Testis (tissue), 3 donors: ENCODE measurements around the gene ME3. TPM values are rescaled to one million over a fixed set of nuclear protein-coding genes. Genes with fewer than 3 reads are reported as not detected.
A peak's percentile ranks its signal among the peaks of the same experiment; 100 is the strongest.

Source experiments
- DNase-seq: peaks from one replicate; pipeline ENCODE4 v3.0.0-alpha.2; 2019
- H3K27ac ChIP-seq, 2 donors: fragments of 200-600 bp; sonication (generic); one replicate each; pipeline ENCODE4 v1.5.1; 2019
- H3K27me3 ChIP-seq: fragments of 200-600 bp; sonication (generic); one replicate; pipeline ENCODE4 v1.5.1; 2019
- H3K36me3 ChIP-seq: fragments of 200-600 bp; sonication (generic); one replicate; pipeline ENCODE4 v1.5.1; 2017; ENCODE audit warnings: low read depth; ENCODE audit errors: missing control alignments
- H3K4me1 ChIP-seq: fragments of 200-600 bp; sonication (generic); one replicate; pipeline ENCODE4 v1.5.1; 2019
- H3K4me3 ChIP-seq, 2 donors: fragments of 200-600 bp; sonication (generic); one replicate each; pipeline ENCODE4 v1.5.1; 2017 to 2019
- H3K9me3 ChIP-seq: fragments of 200-600 bp; sonication (generic); one replicate; pipeline ENCODE4 v1.5.1; 2017
- CTCF ChIP-seq, 3 experiments: fragments of 450-650 bp in 2 of 3; fragments of 200-600 bp in 1 of 3; sonication (generic) in 1 of 3; IDR thresholded peaks; one replicate each; pipeline ENCODE4 v1.5.1; 2016 to 2019; ENCODE audit warnings: antibody characterized with exemption in 3 of 3, mild to moderate bottlenecking in 2 of 3, moderate library complexity in 1 of 3
- POLR2A ChIP-seq: fragments of 450-650 bp; IDR thresholded peaks from one replicate; pipeline ENCODE4 v1.6.1; 2017; ENCODE audit warnings: antibody characterized with exemption, mild to moderate bottlenecking, moderate library complexity
- WGBS, 2 donors: methylation state at CpG; one replicate each; pipeline ENCODE4 v1.1.5; 2018; 5-methylcytosine and 5-hydroxymethylcytosine counted together
- intact Hi-C: fragments of 100-400 bp; cut with DNase I; formaldehyde crosslinking; loops from one replicate; pipeline ENCODE4 v1.15.1; 2023; ENCODE audit warnings: low total_unique reads
- polyA plus RNA-seq: library from polyadenylated mRNA; stranded (reverse); fragments of 350-450 nt; fragmentation: Illumina TruSeq; extraction: RNeasy Lipid Tissue Mini Kit (QIAGEN cat#74804); gene quantifications from one replicate; pipeline ENCODE4 v1.2.3, GENCODE V29; 2014; ENCODE audit warnings: low read depth, low replicate concordance; ENCODE audit not compliant: insufficient read depth
- total RNA-seq, 2 donors: library from RNA; depleted of rRNA; stranded (reverse); fragments of >200 nt; gene quantifications; one replicate each; pipeline ENCODE4 v1.2.3, GENCODE V29; 2016

ME3 gene
- total and polyA plus RNA-seq, 3 donors from 2014 or later: 26.7 to 170 (median 115) TPM

- Histone ChIP-seq H3K27me3 (no peaks in the 10 kb centered on the region), H3K4me3 (no peak overlapping the region), H3K4me1 (peaks cover 48% of the 10 kb centered on the region), H3K36me3 (no peaks in the 10 kb centered on the region), H3K27ac (peak overlapping the region in 1 of 2 donors; percentile 12), H3K9me3 (no peaks in the 10 kb centered on the region)
- TF ChIP-seq POLR2A: no peak
- TF ChIP-seq CTCF (IDR thresholded peaks at IDR 0.05): no peak
- peak; percentile 68 for DNase-seq
- 76% methylated on average over 5 of the region's 5 CpGs for WGBS, 2 donors
- intact Hi-C loops: no loop called here
Measured at GRCh38 chr11:86592659-86593451, 79.6 kb downstream of the ME3 start.

DNA sequence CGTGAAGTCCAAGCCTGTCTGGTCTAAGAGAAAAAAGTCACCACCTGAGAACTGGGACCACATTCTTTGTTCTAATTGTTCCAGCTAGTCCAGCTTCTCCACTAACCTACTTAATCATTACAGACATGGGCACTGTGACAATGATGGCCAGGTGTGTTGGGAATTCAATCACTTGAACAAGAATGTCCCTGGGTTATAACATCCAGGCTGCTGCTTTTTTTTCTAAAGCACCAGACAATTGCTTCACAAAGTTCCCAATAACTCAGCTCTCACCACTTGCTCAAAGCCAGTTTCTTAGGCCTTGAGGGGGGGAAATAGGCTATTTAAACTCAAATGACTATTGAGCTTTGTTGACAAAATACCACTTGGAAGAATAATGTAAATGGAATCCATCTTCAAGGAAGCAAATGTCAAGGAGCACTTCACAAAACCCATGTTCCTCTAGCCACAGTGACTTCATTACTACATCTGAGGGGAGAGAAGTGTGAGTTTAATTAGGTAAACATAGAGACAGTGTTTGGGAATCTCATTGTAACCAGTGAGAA is 80.3 kb downstream of the ME3 start:
- peak overlapping the region in 1 of 2 donors; percentile 12 for H3K27ac ChIP-seq
- H3K4me3 ChIP-seq: no peak overlapping the region
- H3K36me3 ChIP-seq: no peaks in the 10 kb centered on the region
- no peaks in the 10 kb centered on the region for H3K9me3 ChIP-seq
- intact Hi-C loops: no loop called here
- 0% methylated on average over 1 of the region's 1 CpG for WGBS, 2 donors
- H3K27me3 ChIP-seq: no peaks in the 10 kb centered on the region
- no peak for DNase-seq
- H3K4me1 ChIP-seq: peaks cover 49% of the 10 kb centered on the region
- TF ChIP-seq CTCF (IDR thresholded peaks at IDR 0.05): no peak
- no peak for TF ChIP-seq POLR2A

GRCh38 chr11:86591631-86592030 is 80.8 kb downstream of the ME3 start:
- H3K36me3 ChIP-seq: no peaks in the 10 kb centered on the region
- peak overlapping the region in 1 of 2 donors; percentile 19 for H3K27ac ChIP-seq
- no peak for DNase-seq
- intact Hi-C loops: no loop called here
- peaks cover 47% of the 10 kb centered on the region for H3K4me1 ChIP-seq
- H3K27me3 ChIP-seq: no peaks in the 10 kb centered on the region
- H3K4me3 ChIP-seq: no peak overlapping the region
- H3K9me3 ChIP-seq: no peaks in the 10 kb centered on the region
- WGBS, 2 donors: 86 to 88% methylated on average over 4 of the region's 4 CpGs
- no peak for TF ChIP-seq POLR2A
- TF ChIP-seq CTCF (IDR thresholded peaks at IDR 0.05): no peak

DNA sequence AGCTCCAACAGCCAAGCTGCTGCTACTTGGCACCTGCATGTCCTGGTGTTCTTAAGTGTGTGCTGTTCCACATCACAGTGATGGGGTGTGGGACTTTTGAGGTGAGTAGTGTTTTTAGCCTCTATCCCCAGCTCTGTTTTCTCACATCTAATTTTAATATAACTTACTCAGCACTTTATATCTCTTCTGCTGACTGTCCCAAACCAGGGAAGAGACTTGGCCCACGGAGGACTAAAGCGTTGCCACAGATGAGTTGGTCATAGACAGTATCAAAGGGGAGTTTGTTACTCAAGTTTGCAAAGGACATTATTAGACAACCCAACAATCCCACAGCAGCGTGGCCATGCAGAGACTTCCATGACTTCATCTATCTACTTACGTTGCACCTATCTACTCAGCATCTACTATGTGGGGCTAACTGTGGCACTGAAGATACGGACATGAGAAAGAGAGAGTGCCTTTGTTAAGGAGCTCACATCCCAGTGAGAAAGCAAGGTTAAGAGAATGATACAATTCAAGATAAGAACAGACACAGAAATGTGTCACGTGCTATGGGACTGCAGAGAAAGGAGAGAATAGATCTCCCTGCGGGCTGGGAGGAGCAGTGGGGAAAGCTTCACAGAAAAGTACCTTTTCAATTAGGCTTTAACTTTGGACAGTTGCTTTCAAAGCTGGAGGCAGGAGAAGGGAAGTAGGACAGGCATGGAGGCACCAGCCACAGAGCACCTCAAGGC is 82.4 kb downstream of the ME3 start:
- peaks cover 44% of the 10 kb centered on the region for H3K4me1 ChIP-seq
- H3K9me3 ChIP-seq: no peaks in the 10 kb centered on the region
- H3K27me3 ChIP-seq: no peaks in the 10 kb centered on the region
- intact Hi-C loops: no loop called here
- TF ChIP-seq CTCF (IDR thresholded peaks at IDR 0.05) (no peak), POLR2A (no peak)
- no peak overlapping the region for H3K4me3 ChIP-seq
- 51 to 76% methylated on average over 7 of the region's 7 CpGs for WGBS, 2 donors
- peak; percentile 57 for DNase-seq
- no peaks in the 10 kb centered on the region for H3K36me3 ChIP-seq
- peak overlapping the region; percentile 67 to 79 for H3K27ac ChIP-seq
